HG03378 (cell line): ENCODE measurements around the gene FAM72B.
"Not testable (repeated sequence)": the region's sequence is repeated elsewhere in the genome, so short reads cannot be mapped to it uniquely, and the experiment has no call there.

Experiments used
- ATAC-seq: cut with Tn5 transposase; IDR thresholded peaks from one replicate; pipeline ENCODE4 v1.9.1; 2021; ENCODE audit warnings: mild to moderate bottlenecking, moderate library complexity; ENCODE audit not compliant: unreplicated experiment

The FAM72B gene

GRCh38 chr1:121184290-121185127 is at the start of gene FAM72B, which contains the start of gene SRGAP2C:
Gene FAM72B (minus strand): TSS chr1:121184340. CDS start chr1:121183489, 851 bp downstream.
Gene SRGAP2C (plus strand): TSS chr1:121184975. CDS start chr1:121187447, 2,472 bp downstream.
- ATAC-seq = peak; percentile 92

- not testable (repeated sequence) for ATAC-seq
Measured at GRCh38 chr1:121232445-121233125, 48.4 kb upstream of the FAM72B start.

GRCh38 chr1:121230636-121231035 is 46.5 kb upstream of the FAM72B start:
- not testable (repeated sequence) for ATAC-seq

GRCh38 chr1:121227544-121228330 is 43.6 kb upstream of the FAM72B start:
- ATAC-seq = not testable (repeated sequence)

GRCh38 chr1:121226925-121227324 is 42.8 kb upstream of the FAM72B start:
- ATAC-seq = not testable (repeated sequence)

- not testable (repeated sequence) for ATAC-seq
Measured at GRCh38 chr1:121226295-121226904, 42.3 kb upstream of the FAM72B start.

- ATAC-seq = peak; percentile 97
Measured at GRCh38 chr1:121224714-121225113, 40.6 kb upstream of the FAM72B start.

- ATAC-seq = peak; percentile 72
Measured at GRCh38 chr1:121221770-121222169, 37.6 kb upstream of the FAM72B start.

- not testable (repeated sequence) for ATAC-seq
Measured at GRCh38 chr1:121216676-121217075, 32.5 kb upstream of the FAM72B start.

- ATAC-seq = not testable (repeated sequence)
Measured at GRCh38 chr1:121215699-121216417, 31.7 kb upstream of the FAM72B start.

GRCh38 chr1:121214544-121215156 is 30.5 kb upstream of the FAM72B start:
- ATAC-seq = not testable (repeated sequence)

- ATAC-seq = not testable (repeated sequence)
Measured at GRCh38 chr1:121213491-121213890, 29.4 kb upstream of the FAM72B start.

GRCh38 chr1:121210778-121211177 is 26.6 kb upstream of the FAM72B start:
- not testable (repeated sequence) for ATAC-seq

- ATAC-seq = not testable (repeated sequence)
Measured at GRCh38 chr1:121208375-121208774, 24.2 kb upstream of the FAM72B start.

- ATAC-seq = not testable (repeated sequence)
Measured at GRCh38 chr1:121207328-121207727, 23.2 kb upstream of the FAM72B start.

GRCh38 chr1:121205786-121206711 is 21.9 kb upstream of the FAM72B start:
- ATAC-seq = not testable (repeated sequence)

GRCh38 chr1:121202986-121203385 is 18.8 kb upstream of the FAM72B start:
- ATAC-seq = not testable (repeated sequence)
